GM10847 (cell line): Measurements from ENCODE around the gene ARHGEF17.

Experiments
- POLR2A ChIP-seq: IDR thresholded peaks from 2 replicates; pipeline ENCODE4 v1.6.1; 2011; ENCODE audit not compliant: insufficient read length; ENCODE audit errors: extremely low read depth

ARHGEF17 gene

GRCh38 chr11:73392108-73393010 lies 84.3 kb downstream of the ARHGEF17 start:
- no peak for TF ChIP-seq POLR2A

- TF ChIP-seq POLR2A: no peak
These were observed 84.9 kb downstream of the ARHGEF17 start for GRCh38 chr11:73393011-73393380.

- TF ChIP-seq POLR2A: no peak
These were observed 85.7 kb downstream of the ARHGEF17 start for GRCh38 chr11:73393479-73394415.

- no peak for TF ChIP-seq POLR2A
These were observed 86.6 kb downstream of the ARHGEF17 start for GRCh38 chr11:73394416-73395296.

- no peak for TF ChIP-seq POLR2A
These were observed 87.5 kb downstream of the ARHGEF17 start for GRCh38 chr11:73395297-73396208.

GRCh38 chr11:73396251-73396930 lies 88.3 kb downstream of the ARHGEF17 start:
- no peak for TF ChIP-seq POLR2A

- no peak for TF ChIP-seq POLR2A
These were observed 88.9 kb downstream of the ARHGEF17 start for GRCh38 chr11:73396985-73397384.

- no peak for TF ChIP-seq POLR2A
These were observed 89.5 kb downstream of the ARHGEF17 start for GRCh38 chr11:73397468-73398131.

- no peak for TF ChIP-seq POLR2A
These were observed 90.1 kb downstream of the ARHGEF17 start for GRCh38 chr11:73398132-73398526.

- no peak for TF ChIP-seq POLR2A
These were observed 90.6 kb downstream of the ARHGEF17 start for GRCh38 chr11:73398721-73399120.

- TF ChIP-seq POLR2A: no peak
These were observed 91.1 kb downstream of the ARHGEF17 start for GRCh38 chr11:73399159-73399590.

- TF ChIP-seq POLR2A: no peak
These were observed 91.6 kb downstream of the ARHGEF17 start for GRCh38 chr11:73399636-73400035.

GRCh38 chr11:73400293-73400692 lies 92.2 kb downstream of the ARHGEF17 start:
- no peak for TF ChIP-seq POLR2A
